ENCODE results near the gene PLXNA4.

- TF ChIP-seq POLR2AphosphoS5 (IDR thresholded peaks at IDR 0.05; ENCODE audit: insufficient read depth in 1 of 2, low read depth in 1 of 2) (no peak), CTCF (IDR thresholded peaks at IDR 0.05) (no peak)
Measured at GRCh38 chr7:132312531-132313055, 263.7 kb downstream of the PLXNA4 start.

All from vagina (tissue), 2 donors.